Measurements from ENCODE around the gene ECM1. TPM values are rescaled to one million over a fixed set of nuclear protein-coding genes. Genes with fewer than 3 reads are reported as not detected.

The ECM1 gene
- total and polyA plus RNA-seq, 2 donors (not counting 1 experiment from before 2014, with no cell fraction given): 1.9 to 2.3 TPM

DNA sequence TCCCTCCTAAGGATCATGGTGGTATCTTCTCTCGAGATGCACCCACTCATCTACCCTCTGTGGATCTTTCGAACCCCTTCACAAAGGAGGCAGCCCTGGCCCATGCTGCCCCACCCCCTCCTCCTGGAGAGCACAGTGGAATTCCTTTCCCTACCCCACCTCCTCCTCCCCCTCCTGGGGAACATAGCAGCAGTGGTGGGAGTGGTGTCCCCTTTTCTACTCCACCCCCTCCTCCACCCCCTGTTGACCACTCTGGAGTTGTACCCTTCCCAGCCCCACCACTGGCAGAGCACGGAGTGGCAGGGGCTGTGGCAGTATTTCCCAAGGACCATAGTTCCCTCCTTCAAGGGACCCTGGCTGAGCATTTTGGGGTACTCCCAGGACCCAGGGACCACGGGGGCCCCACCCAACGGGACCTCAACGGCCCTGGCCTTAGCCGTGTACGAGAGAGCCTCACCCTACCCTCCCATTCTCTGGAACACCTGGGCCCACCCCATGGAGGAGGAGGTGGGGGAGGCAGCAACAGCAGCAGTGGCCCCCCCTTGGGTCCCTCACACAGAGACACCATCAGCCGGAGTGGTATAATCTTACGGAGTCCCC is 35.2 kb upstream of the ECM1 start:
- Histone ChIP-seq H4K20me1 (ENCODE audit: control insufficient read depth, insufficient read depth, low read length, poor library complexity, severe bottlenecking) (no peaks in the 10 kb centered on the region), H3K79me2 (ENCODE audit: control insufficient read depth, insufficient read depth, low read length) (no peaks in the 10 kb centered on the region), H3K9ac (ENCODE audit: low read length) (no peak overlapping the region), H2AFZ (ENCODE audit: insufficient read depth, low read depth, low read length, poor library complexity, severe bottlenecking) (no peak overlapping the region), H3K27ac (ENCODE audit: low read length in 2 of 2) (no peak overlapping the region), H3K36me3 (replicated peaks in 1 of 2; ENCODE audit: control extremely low read depth in 1 of 2, control insufficient read depth in 1 of 2, extremely low read depth in 1 of 2, insufficient read depth in 2 of 2, low read length in 1 of 2) (peaks cover 12 to 42% of the 10 kb centered on the region in 2 experiments), H3K27me3 (replicated peaks in 1 of 4; ENCODE audit: control extremely low read depth in 1 of 4, control insufficient read depth in 3 of 4, insufficient read depth in 4 of 4, low read length in 3 of 4) (no peaks in the 10 kb centered on the region), H3K4me1 (ENCODE audit: control insufficient read depth in 2 of 2, insufficient read depth in 2 of 2, low read length in 2 of 2) (no peaks in the 10 kb centered on the region), H3K9me3 (ENCODE audit: control extremely low read depth in 1 of 3, control insufficient read depth in 2 of 3, insufficient read depth in 1 of 3, low read length in 2 of 3) (no peaks in the 10 kb centered on the region), H3K4me3 (ENCODE audit: control extremely low read depth in 1 of 5, extremely low read depth in 1 of 5, insufficient read depth in 1 of 5, low read depth in 2 of 5, low read length in 4 of 5) (no peak overlapping the region), H3K4me2 (replicated peaks; ENCODE audit: low read depth, low read length, poor library complexity, severe bottlenecking) (no peak overlapping the region)
- 89% methylated on average over 7 of the region's 10 CpGs for WGBS (ENCODE audit: insufficient coverage)
- DNase-seq (no peak), ATAC-seq (ENCODE audit: low read depth) (no peak)
- CTCF ChIA-PET: no interaction called here
- TF ChIP-seq EZH2 (IDR thresholded peaks at IDR 0.05; ENCODE audit: borderline replicate concordance, insufficient read depth, low read depth, low read length, poor library complexity, severe bottlenecking) (no peak), CTCF (IDR thresholded peaks at IDR 0.05) (no peak)
- Mint-ChIP-seq H3K9me3 (ENCODE audit: insufficient read depth) (no peaks in the 10 kb centered on the region), H3K27ac (no peak overlapping the region), H3K4me1 (no peaks in the 10 kb centered on the region), H3K27me3 (no peaks in the 10 kb centered on the region), H3K4me3 (no peak overlapping the region)
- POLR2A ChIA-PET: no interaction called here
- intact Hi-C loops (cut with micrococcal nuclease): no loop called here

DNA sequence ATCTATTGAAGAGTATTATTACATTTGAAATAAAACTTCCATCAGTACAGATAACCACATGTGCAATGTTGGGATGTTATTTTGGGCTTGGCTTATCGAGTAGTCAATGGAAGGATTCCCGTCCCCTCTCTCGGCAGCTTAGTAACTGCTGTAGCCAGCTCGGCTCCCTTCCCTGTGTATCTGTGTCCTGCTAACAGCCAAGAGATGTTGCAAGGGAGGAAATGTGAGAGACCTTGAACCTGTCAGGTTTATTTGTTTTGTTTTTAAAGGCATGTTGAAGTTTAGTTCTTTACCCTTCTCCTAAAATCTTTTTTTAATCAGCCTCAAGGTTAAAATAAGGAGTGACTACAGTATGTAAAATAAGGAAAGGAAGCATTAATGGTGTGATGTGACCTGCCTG is 34.2 kb upstream of the ECM1 start:
- no peak for ATAC-seq (ENCODE audit: low read depth)
- Mint-ChIP-seq H3K4me1 (no peaks in the 10 kb centered on the region), H3K27ac (no peak overlapping the region), H3K27me3 (no peaks in the 10 kb centered on the region), H3K9me3 (ENCODE audit: insufficient read depth) (no peaks in the 10 kb centered on the region), H3K4me3 (no peak overlapping the region)
- 100% methylated on average over 3 of the region's 4 CpGs for WGBS (ENCODE audit: insufficient coverage)
- no peak for TF ChIP-seq EZH2 (IDR thresholded peaks at IDR 0.05; ENCODE audit: borderline replicate concordance, insufficient read depth, low read depth, low read length, poor library complexity, severe bottlenecking)
- no peak for TF ChIP-seq CTCF (IDR thresholded peaks at IDR 0.05)
- Histone ChIP-seq H2AFZ (ENCODE audit: insufficient read depth, low read depth, low read length, poor library complexity, severe bottlenecking) (no peak overlapping the region), H3K9ac (ENCODE audit: low read length) (no peak overlapping the region), H3K27ac (ENCODE audit: low read length in 2 of 2) (no peak overlapping the region), H3K27me3 (replicated peaks in 1 of 4; ENCODE audit: control extremely low read depth in 1 of 4, control insufficient read depth in 3 of 4, insufficient read depth in 4 of 4, low read length in 3 of 4) (no peaks in the 10 kb centered on the region), H4K20me1 (ENCODE audit: control insufficient read depth, insufficient read depth, low read length, poor library complexity, severe bottlenecking) (no peaks in the 10 kb centered on the region), H3K9me3 (ENCODE audit: control extremely low read depth in 1 of 3, control insufficient read depth in 2 of 3, insufficient read depth in 1 of 3, low read length in 2 of 3) (no peaks in the 10 kb centered on the region), H3K4me3 (ENCODE audit: control extremely low read depth in 1 of 5, extremely low read depth in 1 of 5, insufficient read depth in 1 of 5, low read depth in 2 of 5, low read length in 4 of 5) (no peak overlapping the region), H3K36me3 (replicated peaks in 1 of 2; ENCODE audit: control extremely low read depth in 1 of 2, control insufficient read depth in 1 of 2, extremely low read depth in 1 of 2, insufficient read depth in 2 of 2, low read length in 1 of 2) (peaks cover 12 to 38% of the 10 kb centered on the region in 2 experiments), H3K79me2 (ENCODE audit: control insufficient read depth, insufficient read depth, low read length) (no peaks in the 10 kb centered on the region), H3K4me2 (replicated peaks; ENCODE audit: low read depth, low read length, poor library complexity, severe bottlenecking) (no peak overlapping the region), H3K4me1 (ENCODE audit: control insufficient read depth in 2 of 2, insufficient read depth in 2 of 2, low read length in 2 of 2) (no peaks in the 10 kb centered on the region)
- intact Hi-C loops (cut with micrococcal nuclease): no loop called here
- CTCF ChIA-PET: no interaction called here
- POLR2A ChIA-PET: interaction anchor here (0.5 kb wide), 1 partner anchor 213 kb away, joined by 6 read pairs; no protein-coding TSS in a partner anchor
- DNase-seq: no peak
